Measurements from ENCODE around the gene DSN1.

GRCh38 chr20:36793294-36794115 is 19.9 kb upstream of the DSN1 start:
- no peak for TF ChIP-seq SUZ12 (IDR thresholded peaks at IDR 0.05; ENCODE audit: extremely low read depth, insufficient read depth, insufficient read length)
- TF ChIP-seq ZNF274 (IDR thresholded peaks at IDR 0.05; ENCODE audit: low read depth, low read length), result no peak

All from NT2/D1 (cell line).